Natural killer cell (primary cell): ENCODE results near the gene CSGALNACT2. TPM values are rescaled to one million over a fixed set of nuclear protein-coding genes. Genes with fewer than 3 reads are reported as not detected.
A peak's percentile ranks its signal among the peaks of the same experiment; 100 is the strongest.

Source experiments
- ATAC-seq, 3 donors: fragments of 150-1000 bp in 2 of 3; fragments of 200-7000 bp in 1 of 3; cut with Tn5 transposase; 1 replicate in 1 of 3; 2 replicates in 2 of 3; pipeline ENCODE4 v1.10.0; 2021; ENCODE audit warnings: mild to moderate bottlenecking in 2 of 3, moderate library complexity in 2 of 3
- DNase-seq, 2 donors: peaks; one replicate each; pipeline versions ENCODE4 v3.0.0 to v3.0.0-alpha.2; 2013 to 2021; ENCODE audit warnings: mixed read lengths in 1 of 2
- H3K27ac ChIP-seq: one replicate; pipeline ENCODE4 v1.5.1; 2013; ENCODE audit warnings: mild to moderate bottlenecking, low read length
- H3K27me3 ChIP-seq: one replicate; pipeline ENCODE4 v1.6.1; 2013; ENCODE audit warnings: low read length; ENCODE audit not compliant: control insufficient read depth, insufficient read depth
- H3K36me3 ChIP-seq: one replicate; pipeline ENCODE4 v1.6.1; 2013; ENCODE audit warnings: low read length; ENCODE audit not compliant: control insufficient read depth, insufficient read depth
- H3K4me1 ChIP-seq: one replicate; pipeline ENCODE4 v1.6.1; 2013; ENCODE audit warnings: low read length; ENCODE audit not compliant: control insufficient read depth, insufficient read depth
- H3K4me3 ChIP-seq: one replicate; pipeline ENCODE4 v1.5.1; 2013; ENCODE audit warnings: low read length
- H3K9me3 ChIP-seq: one replicate; pipeline ENCODE4 v1.6.1; 2013; ENCODE audit warnings: low read length; ENCODE audit not compliant: control insufficient read depth, insufficient read depth
- H3K27ac Mint-ChIP-seq, 2 donors: one replicate each; pipeline ENCODE4 v1.8.0; 2022; ENCODE audit warnings: mild to moderate bottlenecking in 2 of 2, mixed read lengths in 2 of 2, moderate library complexity in 1 of 2
- H3K27me3 Mint-ChIP-seq, 2 donors: one replicate each; pipeline ENCODE4 v1.8.0; 2022; ENCODE audit warnings: low read depth in 2 of 2, mixed read lengths in 2 of 2
- H3K36me3 Mint-ChIP-seq: one replicate; pipeline ENCODE4 v1.8.0; 2022; ENCODE audit warnings: mixed read lengths
- H3K4me1 Mint-ChIP-seq, 2 donors: one replicate each; pipeline ENCODE4 v1.8.0; 2022; ENCODE audit warnings: mixed read lengths in 2 of 2
- H3K4me3 Mint-ChIP-seq: one replicate; pipeline ENCODE4 v1.8.0; 2022; ENCODE audit warnings: mild to moderate bottlenecking, moderate library complexity, mixed read lengths
- H3K9me3 Mint-ChIP-seq, 2 donors: one replicate each; pipeline ENCODE4 v1.8.0; 2022; ENCODE audit warnings: mixed read lengths in 2 of 2
- WGBS: methylation state at CpG from one replicate; pipeline ENCODE4 v1.1.7; 2013; ENCODE audit warnings: missing lambda C conversion rate; ENCODE audit not compliant: insufficient coverage; 5-methylcytosine and 5-hydroxymethylcytosine counted together
- intact Hi-C: fragments of 100-400 bp; cut with micrococcal nuclease; formaldehyde crosslinking; loops from one replicate; pipeline ENCODE4 v1.14.2; 2022
- total RNA-seq, 4 donors: library from RNA; stranded (reverse); fragments of 120-200 nt in 1 of 4; gene quantifications; one replicate each; pipeline versions ENCODE4 v1.2.3 to v1.2.4, GENCODE V29; 2013 to 2022
- TF ChIP-seq, protein P1 (sequence below): fragments of 200-600 bp; IDR thresholded peaks from one replicate; pipeline ENCODE4 v1.8.0; 2022; ENCODE audit warnings: antibody characterized with exemption

The CSGALNACT2 gene
- total RNA-seq, 3 donors from 2014 or later (not counting 1 experiment from before 2014, with no cell fraction given): 49.9 to 57.4 (median 52.8) TPM

DNA sequence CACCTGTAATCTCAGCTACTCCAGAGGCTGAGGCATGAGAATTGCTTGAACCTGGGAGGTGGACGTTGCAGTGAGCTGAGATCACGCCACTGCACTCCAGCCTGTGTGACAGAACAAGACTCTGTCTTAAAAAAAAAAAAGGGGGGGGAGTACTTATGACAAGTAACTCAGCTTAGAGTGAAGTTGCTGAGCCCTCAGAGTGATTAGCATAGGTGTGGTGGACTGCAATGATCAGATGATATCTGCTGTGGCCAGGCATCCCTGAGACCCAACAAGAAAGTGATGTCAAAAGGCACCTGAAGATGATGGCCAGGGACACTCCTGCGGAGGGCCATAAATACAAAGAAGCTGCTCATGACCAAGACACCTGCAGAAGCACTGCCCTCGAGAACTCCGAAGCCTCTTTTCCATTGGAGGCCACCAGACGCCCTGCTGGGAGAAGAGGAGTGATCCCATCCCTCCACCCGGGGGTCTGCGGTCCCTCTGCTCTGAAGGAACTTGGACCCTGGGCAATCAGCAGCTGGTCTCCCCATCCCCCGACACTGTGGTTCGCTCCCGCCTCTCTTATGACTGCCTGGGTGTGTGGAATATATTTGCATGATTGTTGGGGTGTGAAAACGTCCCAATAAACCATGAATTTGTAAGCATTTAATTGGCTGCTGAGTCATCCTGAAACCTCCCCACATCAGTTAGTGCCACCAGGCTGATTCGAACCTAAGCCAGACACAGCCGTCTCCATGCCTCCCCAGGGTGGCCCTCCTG, 82.6 kb downstream of the CSGALNACT2 start:
- 82% methylated on average over 13 of the region's 14 CpGs for WGBS
- TF ChIP-seq, protein P1, sequence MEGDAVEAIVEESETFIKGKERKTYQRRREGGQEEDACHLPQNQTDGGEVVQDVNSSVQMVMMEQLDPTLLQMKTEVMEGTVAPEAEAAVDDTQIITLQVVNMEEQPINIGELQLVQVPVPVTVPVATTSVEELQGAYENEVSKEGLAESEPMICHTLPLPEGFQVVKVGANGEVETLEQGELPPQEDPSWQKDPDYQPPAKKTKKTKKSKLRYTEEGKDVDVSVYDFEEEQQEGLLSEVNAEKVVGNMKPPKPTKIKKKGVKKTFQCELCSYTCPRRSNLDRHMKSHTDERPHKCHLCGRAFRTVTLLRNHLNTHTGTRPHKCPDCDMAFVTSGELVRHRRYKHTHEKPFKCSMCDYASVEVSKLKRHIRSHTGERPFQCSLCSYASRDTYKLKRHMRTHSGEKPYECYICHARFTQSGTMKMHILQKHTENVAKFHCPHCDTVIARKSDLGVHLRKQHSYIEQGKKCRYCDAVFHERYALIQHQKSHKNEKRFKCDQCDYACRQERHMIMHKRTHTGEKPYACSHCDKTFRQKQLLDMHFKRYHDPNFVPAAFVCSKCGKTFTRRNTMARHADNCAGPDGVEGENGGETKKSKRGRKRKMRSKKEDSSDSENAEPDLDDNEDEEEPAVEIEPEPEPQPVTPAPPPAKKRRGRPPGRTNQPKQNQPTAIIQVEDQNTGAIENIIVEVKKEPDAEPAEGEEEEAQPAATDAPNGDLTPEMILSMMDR: no peak
- no peak for DNase-seq
- Mint-ChIP-seq H3K27ac (peak overlapping the region in 1 of 2 donors; percentile 65), H3K27me3 (peaks cover 0 to 5% of the 10 kb centered on the region in 2 donors), H3K4me3 (no peak overlapping the region), H3K36me3 (no peaks in the 10 kb centered on the region), H3K4me1 (peaks cover 11 to 52% of the 10 kb centered on the region in 2 donors), H3K9me3 (no peaks in the 10 kb centered on the region)
- no peaks in the 10 kb centered on the region for H3K9me3 ChIP-seq
- no peaks in the 10 kb centered on the region for H3K36me3 ChIP-seq
- peaks cover 19% of the 10 kb centered on the region for H3K4me1 ChIP-seq
- ATAC-seq: peak in 1 of 3 donors; percentile 22
- H3K4me3 ChIP-seq: no peak overlapping the region
- H3K27me3 ChIP-seq: no peaks in the 10 kb centered on the region
- intact Hi-C loops: loop anchor here (5.0 kb wide), 1 partner anchor 36 kb away; no protein-coding TSS in a partner anchor
- H3K27ac ChIP-seq: no peak overlapping the region

DNA sequence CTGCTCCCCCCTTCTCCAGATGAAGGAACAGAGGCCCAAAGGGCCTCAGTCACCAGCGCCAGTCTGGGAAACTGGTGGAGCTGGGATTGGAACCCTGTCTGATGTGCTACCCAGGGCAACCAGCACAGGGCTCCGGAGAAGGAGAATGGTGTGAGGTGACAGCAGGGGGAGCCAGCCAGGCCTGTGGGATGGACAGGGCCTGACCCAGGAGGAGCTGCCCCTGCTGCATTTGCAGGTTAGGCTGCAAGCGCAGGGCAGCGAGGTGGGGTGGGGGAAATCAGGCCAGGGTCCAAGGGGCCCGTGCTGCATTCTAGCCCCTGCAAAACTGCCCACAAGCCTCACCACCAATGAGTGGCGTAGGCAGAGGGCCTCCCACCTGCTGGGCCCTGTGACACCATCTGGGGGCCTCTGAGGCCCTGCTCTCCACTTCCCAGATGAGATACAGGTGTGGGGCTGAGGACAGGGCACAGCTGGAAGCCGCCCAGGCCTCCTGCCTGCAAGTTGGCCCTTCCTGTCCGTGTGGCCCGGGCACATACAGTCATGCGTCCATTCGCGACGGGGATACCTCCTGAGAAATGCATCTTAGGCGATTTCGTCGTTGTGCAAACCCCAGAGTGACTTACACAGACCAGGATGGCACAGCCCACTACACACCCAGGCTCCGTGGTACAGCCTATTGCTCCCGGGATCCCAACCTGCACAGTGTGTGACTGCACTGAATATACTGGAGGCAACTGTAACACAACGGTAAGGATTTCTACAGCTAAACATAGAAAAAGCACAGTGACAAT, 83.4 kb downstream of the CSGALNACT2 start:
- peak in 1 of 2 donors; percentile 34 for DNase-seq
- peaks cover 27% of the 10 kb centered on the region for H3K4me1 ChIP-seq
- H3K4me1 Mint-ChIP-seq: peaks cover 11 to 58% of the 10 kb centered on the region in 2 donors
- peak in 1 of 3 donors; percentile 28 for ATAC-seq
- intact Hi-C loops: loop anchor here (5.0 kb wide), 1 partner anchor 36 kb away; no protein-coding TSS in a partner anchor
- peak overlapping the region in 1 of 2 donors; percentile 65 for H3K27ac Mint-ChIP-seq
- no peaks in the 10 kb centered on the region for H3K36me3 ChIP-seq
- TF ChIP-seq, protein P1: no peak
- H3K36me3 Mint-ChIP-seq: no peaks in the 10 kb centered on the region
- no peaks in the 10 kb centered on the region for H3K9me3 ChIP-seq
- WGBS: 89% methylated on average over 19 of the region's 19 CpGs
- H3K4me3 ChIP-seq: no peak overlapping the region
- H3K4me3 Mint-ChIP-seq: no peak overlapping the region
- H3K27me3 Mint-ChIP-seq: peaks cover 0 to 5% of the 10 kb centered on the region in 2 donors
- H3K9me3 Mint-ChIP-seq: no peaks in the 10 kb centered on the region
- no peak overlapping the region for H3K27ac ChIP-seq
- no peaks in the 10 kb centered on the region for H3K27me3 ChIP-seq

DNA sequence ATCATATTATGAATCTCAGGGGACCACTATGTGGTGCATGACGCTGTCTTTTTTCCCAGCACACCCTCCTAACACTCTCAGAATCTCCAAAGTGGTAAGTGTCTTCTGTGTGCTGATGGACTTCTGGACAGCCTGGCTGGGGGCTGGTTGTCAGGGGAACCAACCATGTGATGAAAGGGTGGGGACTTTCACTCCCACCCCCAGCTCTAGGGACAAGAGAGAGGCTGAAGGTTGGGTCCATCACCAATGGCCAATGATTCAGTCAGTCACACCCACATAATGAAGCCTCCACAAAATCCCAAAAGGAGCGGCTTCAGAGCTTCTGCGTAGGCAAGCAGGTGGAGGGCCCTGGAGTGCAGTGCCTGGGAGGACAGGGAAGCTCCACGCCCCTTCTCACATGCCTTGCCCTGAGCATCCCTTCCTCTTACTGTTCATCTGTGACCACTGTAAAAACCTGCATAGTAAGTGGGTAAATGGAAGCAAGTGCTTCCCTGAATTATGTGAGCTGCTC, 84.0 kb downstream of the CSGALNACT2 start:
- no peak for DNase-seq
- H3K36me3 Mint-ChIP-seq: no peaks in the 10 kb centered on the region
- H3K4me3 Mint-ChIP-seq: no peak overlapping the region
- WGBS: 89% methylated on average over 4 of the region's 4 CpGs
- Histone ChIP-seq H3K27ac (no peak overlapping the region), H3K36me3 (no peaks in the 10 kb centered on the region), H3K9me3 (no peaks in the 10 kb centered on the region), H3K27me3 (no peaks in the 10 kb centered on the region), H3K4me1 (peaks cover 33% of the 10 kb centered on the region), H3K4me3 (no peak overlapping the region)
- H3K4me1 Mint-ChIP-seq: peaks cover 11 to 62% of the 10 kb centered on the region in 2 donors
- H3K27ac Mint-ChIP-seq: peak overlapping the region in 1 of 2 donors; percentile 65
- TF ChIP-seq, protein P1: no peak
- peaks cover 0 to 5% of the 10 kb centered on the region in 2 donors for H3K27me3 Mint-ChIP-seq
- no peak for ATAC-seq
- intact Hi-C loops: loop anchor here (5.0 kb wide), 1 partner anchor 35 kb away; no protein-coding TSS in a partner anchor
- H3K9me3 Mint-ChIP-seq: no peaks in the 10 kb centered on the region
